C4-2B (cell line): ENCODE results near the gene STAT5B.

Experiments
- ZFX ChIP-seq: fragments of 450-650 bp; IDR thresholded peaks from 2 replicates; pipeline ENCODE4 v1.6.1; 2017
- TF ChIP-seq, protein P1 (sequence below): fragments of 450-650 bp; conservative IDR thresholded peaks from 2 replicates; pipeline ENCODE4 v1.5.1; 2017; ENCODE audit warnings: mild to moderate bottlenecking

DNA sequence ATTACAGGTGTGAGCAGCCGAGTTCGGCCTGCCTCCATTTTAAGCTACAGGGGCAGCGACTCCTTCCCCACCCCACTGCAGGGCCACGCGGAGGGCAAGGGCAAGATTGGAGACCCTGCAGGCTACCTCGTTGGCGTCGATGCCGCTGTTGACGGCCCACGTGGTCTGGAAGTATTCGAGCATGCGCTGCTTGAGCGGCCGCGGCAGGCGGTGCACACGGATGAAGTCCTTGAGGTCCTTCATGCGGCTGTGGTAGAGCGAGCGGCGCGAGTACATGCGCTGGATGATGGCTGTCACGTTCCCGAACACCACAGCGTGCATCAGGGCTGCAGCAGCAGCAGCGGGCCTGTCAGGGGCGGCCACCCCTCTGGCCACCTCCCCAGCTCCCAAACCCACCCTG is 106.8 kb downstream of the STAT5B start:
- TF ChIP-seq, protein P1, sequence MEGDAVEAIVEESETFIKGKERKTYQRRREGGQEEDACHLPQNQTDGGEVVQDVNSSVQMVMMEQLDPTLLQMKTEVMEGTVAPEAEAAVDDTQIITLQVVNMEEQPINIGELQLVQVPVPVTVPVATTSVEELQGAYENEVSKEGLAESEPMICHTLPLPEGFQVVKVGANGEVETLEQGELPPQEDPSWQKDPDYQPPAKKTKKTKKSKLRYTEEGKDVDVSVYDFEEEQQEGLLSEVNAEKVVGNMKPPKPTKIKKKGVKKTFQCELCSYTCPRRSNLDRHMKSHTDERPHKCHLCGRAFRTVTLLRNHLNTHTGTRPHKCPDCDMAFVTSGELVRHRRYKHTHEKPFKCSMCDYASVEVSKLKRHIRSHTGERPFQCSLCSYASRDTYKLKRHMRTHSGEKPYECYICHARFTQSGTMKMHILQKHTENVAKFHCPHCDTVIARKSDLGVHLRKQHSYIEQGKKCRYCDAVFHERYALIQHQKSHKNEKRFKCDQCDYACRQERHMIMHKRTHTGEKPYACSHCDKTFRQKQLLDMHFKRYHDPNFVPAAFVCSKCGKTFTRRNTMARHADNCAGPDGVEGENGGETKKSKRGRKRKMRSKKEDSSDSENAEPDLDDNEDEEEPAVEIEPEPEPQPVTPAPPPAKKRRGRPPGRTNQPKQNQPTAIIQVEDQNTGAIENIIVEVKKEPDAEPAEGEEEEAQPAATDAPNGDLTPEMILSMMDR = no peak
- TF ChIP-seq ZFX = no peak
